ENCODE data around the gene PGLYRP4. TPM values are rescaled to one million over a fixed set of nuclear protein-coding genes. Genes with fewer than 3 reads are reported as not detected.

PGLYRP4 gene
- total RNA-seq, 1 donor from 2014 or later: not detected

- no peak for DNase-seq (ENCODE audit: low spot score, unreplicated experiment)
- Mint-ChIP-seq H3K27ac (no peak overlapping the region), H3K9me3 (ENCODE audit: low read depth) (no peaks in the 10 kb centered on the region), H3K36me3 (ENCODE audit: insufficient read depth) (no peaks in the 10 kb centered on the region), H3K27me3 (peaks cover 23% of the 10 kb centered on the region), H3K4me1 (ENCODE audit: low read depth) (no peaks in the 10 kb centered on the region), H3K4me3 (ENCODE audit: low read depth) (no peak overlapping the region)
- no peak for TF ChIP-seq CTCF (IDR thresholded peaks at IDR 0.05; ENCODE audit: unreplicated experiment)
These were observed 41.4 kb downstream of the PGLYRP4 start for GRCh38 chr1:153307221-153307600.

- H3K9me3 Mint-ChIP-seq (ENCODE audit: low read depth): no peaks in the 10 kb centered on the region
These were observed 42.1 kb downstream of the PGLYRP4 start for GRCh38 chr1:153306303-153307220.

GRCh38 chr1:153305682-153306081 is 43.0 kb downstream of the PGLYRP4 start:
- H3K4me1 Mint-ChIP-seq (ENCODE audit: low read depth): no peaks in the 10 kb centered on the region
- H3K4me3 Mint-ChIP-seq (ENCODE audit: low read depth): no peak overlapping the region
- peaks cover 23% of the 10 kb centered on the region for H3K27me3 Mint-ChIP-seq
- H3K9me3 Mint-ChIP-seq (ENCODE audit: low read depth): no peaks in the 10 kb centered on the region
- no peak overlapping the region for H3K27ac Mint-ChIP-seq
- no peak for DNase-seq (ENCODE audit: low spot score, unreplicated experiment)
- H3K36me3 Mint-ChIP-seq (ENCODE audit: insufficient read depth): no peaks in the 10 kb centered on the region
- TF ChIP-seq CTCF (IDR thresholded peaks at IDR 0.05; ENCODE audit: unreplicated experiment): no peak

More at GRCh38 chr1:153306303-153307220, 42.1 kb downstream of the PGLYRP4 start:
- no peak for DNase-seq (ENCODE audit: low spot score, unreplicated experiment)
- Mint-ChIP-seq H3K4me1 (ENCODE audit: low read depth) (no peaks in the 10 kb centered on the region), H3K36me3 (ENCODE audit: insufficient read depth) (no peaks in the 10 kb centered on the region), H3K27me3 (peaks cover 23% of the 10 kb centered on the region), H3K27ac (no peak overlapping the region), H3K4me3 (ENCODE audit: low read depth) (no peak overlapping the region)
- no peak for TF ChIP-seq CTCF (IDR thresholded peaks at IDR 0.05; ENCODE audit: unreplicated experiment)

GRCh38 chr1:153302308-153302707 is 46.3 kb downstream of the PGLYRP4 start:
- Mint-ChIP-seq H3K4me1 (ENCODE audit: low read depth) (no peaks in the 10 kb centered on the region), H3K4me3 (ENCODE audit: low read depth) (no peak overlapping the region), H3K27ac (no peak overlapping the region), H3K9me3 (ENCODE audit: low read depth) (no peaks in the 10 kb centered on the region), H3K36me3 (ENCODE audit: insufficient read depth) (no peaks in the 10 kb centered on the region), H3K27me3 (peaks cover 20% of the 10 kb centered on the region)
- DNase-seq (ENCODE audit: low spot score, unreplicated experiment): no peak
- TF ChIP-seq CTCF (IDR thresholded peaks at IDR 0.05; ENCODE audit: unreplicated experiment): no peak

- no peaks in the 10 kb centered on the region for H3K36me3 Mint-ChIP-seq (ENCODE audit: insufficient read depth)
- peaks cover 13% of the 10 kb centered on the region for H3K27me3 Mint-ChIP-seq
- no peak for DNase-seq (ENCODE audit: low spot score, unreplicated experiment)
- H3K27ac Mint-ChIP-seq: no peak overlapping the region
- no peaks in the 10 kb centered on the region for H3K4me1 Mint-ChIP-seq (ENCODE audit: low read depth)
- H3K9me3 Mint-ChIP-seq (ENCODE audit: low read depth): no peaks in the 10 kb centered on the region
- TF ChIP-seq CTCF (IDR thresholded peaks at IDR 0.05; ENCODE audit: unreplicated experiment): no peak
- H3K4me3 Mint-ChIP-seq (ENCODE audit: low read depth): no peak overlapping the region
These were observed 54.8 kb downstream of the PGLYRP4 start for GRCh38 chr1:153293851-153294250.

Measured in progenitor cell of endocrine pancreas (in vitro differentiated cells).